Muscle of arm (tissue), 12 donors: ENCODE measurements around the gene QRFP. TPM values are rescaled to one million over a fixed set of nuclear protein-coding genes. Genes with fewer than 3 reads are reported as not detected.

Experiments used
- DNase-seq: peaks from one replicate; pipeline ENCODE4 v3.0.0-alpha.2; 2013
- polyA plus RNA-seq, 12 donors: library from polyadenylated mRNA; unstranded; fragments of 120-200 nt; gene quantifications; one replicate each; pipeline ENCODE4 v1.2.1, GENCODE V29; 2013; ENCODE audit not compliant: insufficient read length in 12 of 12

Gene QRFP
- polyA plus RNA-seq, 12 donors, result 0.24 to 0.47 (median 0.29) TPM; not detected in 3

DNA sequence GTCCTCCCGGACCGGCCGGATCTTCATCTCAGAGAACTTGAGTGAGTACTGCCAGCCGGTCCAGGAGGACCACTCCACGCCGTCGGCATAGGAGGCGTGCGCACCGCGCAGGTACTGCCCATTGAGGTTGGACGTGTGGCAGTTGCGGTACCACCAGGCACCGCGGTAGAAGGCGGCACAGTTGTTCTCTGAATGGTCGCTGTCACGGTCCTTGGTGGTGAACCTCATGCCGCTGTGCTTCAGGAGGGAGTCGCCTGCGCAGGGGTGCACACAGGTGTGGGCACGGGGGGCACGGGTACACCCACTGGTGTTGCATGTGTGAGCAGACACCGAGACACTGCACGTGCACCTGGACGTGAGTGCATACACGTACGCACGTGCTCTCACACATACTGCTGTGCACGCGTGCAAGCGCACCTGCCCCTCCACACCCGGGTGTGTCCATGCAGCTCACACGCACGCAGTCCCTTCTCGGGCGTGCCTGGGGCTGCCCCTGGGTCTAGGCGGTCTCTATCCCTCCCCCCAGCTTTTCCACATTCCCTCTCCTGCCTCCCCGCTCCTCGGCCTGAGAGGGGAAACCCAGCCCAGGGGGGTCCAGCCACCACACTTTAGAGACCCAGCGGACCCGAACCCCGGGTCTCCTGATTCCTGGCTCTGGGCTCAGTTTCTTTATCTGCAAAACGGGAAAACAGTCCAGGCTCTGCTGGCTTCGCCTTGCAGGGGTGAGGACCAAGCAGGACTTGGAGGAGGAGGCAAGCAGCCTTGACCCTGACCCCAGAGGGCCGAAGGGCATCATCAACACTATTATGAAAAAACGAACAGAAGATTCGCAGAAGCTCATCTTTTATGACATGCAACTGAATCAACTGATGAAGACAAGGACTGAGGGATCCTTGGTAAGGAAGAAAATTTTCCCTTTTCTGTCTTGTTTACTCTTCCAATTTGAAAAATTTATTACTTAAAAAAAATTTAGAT lies 7.7 kb upstream of the QRFP start:
- DNase-seq, result no peak

DNA sequence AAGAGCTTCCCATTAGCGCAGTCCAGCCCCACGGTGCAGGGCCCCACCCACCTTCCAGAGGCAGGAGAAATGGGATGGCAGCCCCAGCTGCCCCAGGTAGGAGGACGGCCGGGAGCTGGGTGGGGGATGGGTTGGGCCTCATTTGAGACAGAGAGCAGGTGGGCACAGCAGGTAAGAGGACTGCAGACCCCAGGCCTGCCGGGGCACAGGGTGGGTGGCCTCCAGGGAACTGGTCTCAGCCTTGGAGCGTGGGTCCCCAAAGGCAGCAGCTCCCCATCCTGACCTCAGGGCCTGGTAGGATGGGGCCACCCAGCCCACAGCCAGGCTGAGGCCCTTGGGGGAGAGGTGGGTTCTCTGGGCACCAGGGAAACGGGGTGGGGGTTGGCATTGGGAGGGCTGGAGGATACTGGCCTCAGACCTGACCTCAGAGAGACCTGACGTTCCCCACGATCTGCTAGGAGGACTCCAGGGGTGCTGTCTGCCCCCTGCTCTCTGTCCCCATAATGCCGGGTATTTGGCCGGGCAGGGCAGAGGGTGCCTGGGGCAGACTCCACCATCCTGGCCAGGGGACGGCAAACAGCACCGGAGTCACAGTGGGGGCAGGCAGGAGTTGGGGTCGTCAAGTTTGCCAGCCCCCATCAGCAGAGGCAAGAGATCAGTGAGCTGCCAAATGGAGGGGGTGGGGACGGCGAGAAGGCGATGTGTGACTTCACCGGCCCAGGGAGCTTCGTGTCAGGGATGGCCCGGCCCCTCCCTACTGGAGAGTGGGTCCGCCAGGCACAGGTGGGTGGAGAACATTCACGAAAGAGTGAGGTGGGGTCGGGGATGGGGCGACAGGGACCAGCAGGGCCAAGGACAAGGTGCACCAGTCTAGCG lies 6.8 kb upstream of the QRFP start:
- no peak for DNase-seq

DNA sequence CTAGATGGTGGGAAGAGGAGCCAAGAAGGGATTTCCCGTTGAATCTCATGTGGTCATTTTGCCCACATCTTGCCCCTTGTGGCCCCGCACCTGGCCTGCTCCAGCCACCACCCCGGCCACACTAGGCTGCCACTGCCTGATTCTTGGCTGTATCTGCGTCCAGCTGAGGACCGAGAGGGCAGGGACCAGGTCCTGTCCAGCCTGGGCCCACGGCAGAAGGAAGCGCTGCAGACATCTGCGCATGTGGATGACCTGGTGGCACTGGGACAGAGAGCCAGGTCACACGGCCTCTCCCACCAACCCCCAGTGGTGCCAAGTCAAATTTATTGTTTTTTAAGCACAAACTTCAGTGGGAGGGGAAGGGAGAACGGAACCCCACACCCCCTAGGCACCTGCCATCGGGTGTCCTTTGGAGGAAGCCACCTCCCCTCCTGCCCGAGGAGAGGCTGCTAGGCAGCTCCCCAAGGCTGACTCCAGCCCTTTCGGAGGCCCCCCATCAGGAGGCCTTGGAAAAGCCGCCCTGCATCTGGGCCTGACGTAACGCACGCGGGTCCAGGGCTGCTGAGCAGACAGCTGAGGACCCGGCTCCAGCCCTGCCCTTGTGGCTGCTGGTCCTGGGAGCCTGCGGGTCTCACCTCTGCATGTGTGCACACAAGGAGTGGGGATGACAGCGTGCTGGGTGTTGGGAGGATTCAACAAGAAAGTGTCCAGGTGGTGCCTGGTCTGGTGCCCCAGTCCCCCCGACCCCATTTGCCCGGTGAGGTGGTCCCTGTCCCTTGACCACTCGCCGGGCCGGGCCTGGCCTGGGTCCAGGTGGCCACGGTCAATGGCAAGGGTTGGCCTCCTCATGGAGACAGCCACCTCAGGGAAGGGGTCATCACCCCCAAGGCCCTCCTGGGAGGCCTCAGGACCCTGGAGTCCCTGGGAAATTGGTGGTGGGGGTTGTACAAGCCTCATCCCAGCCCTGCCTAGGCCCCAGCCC lies 5.9 kb upstream of the QRFP start:
- DNase-seq, result no peak

DNA sequence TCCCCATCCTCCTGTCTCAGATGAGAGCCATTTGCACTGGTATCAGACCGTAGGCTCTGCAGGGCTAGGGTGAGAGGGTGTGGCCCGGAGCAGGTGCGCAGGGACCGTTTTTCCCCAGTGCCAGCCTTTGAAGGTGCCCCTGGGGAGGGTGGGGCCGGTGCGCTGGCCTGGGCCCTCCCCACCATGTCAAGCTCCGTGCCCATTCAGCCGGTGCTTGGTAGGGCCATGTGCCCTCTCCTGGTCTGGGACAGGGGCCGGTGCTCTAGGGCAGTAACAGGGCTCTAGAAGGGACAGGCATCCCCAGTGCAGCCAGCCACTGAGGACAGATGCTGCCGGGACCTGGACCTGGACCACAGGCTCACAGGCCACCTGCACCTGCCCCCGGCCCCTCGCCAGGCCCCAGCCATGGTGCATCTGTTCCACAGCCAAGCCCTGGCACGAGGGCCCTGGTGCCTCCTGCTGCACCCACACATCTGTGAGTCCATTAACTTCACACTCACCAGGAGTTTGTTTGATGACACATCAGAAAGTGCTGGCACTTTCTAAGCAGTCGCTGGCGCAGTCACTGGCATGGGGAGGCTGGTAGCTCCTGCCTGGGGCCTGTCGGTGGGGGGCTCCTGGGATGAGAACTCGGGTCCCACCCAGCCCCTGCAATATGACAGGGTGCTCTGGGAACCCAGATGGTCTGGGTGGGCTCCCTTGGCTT lies 5.0 kb upstream of the QRFP start:
- no peak for DNase-seq

DNA sequence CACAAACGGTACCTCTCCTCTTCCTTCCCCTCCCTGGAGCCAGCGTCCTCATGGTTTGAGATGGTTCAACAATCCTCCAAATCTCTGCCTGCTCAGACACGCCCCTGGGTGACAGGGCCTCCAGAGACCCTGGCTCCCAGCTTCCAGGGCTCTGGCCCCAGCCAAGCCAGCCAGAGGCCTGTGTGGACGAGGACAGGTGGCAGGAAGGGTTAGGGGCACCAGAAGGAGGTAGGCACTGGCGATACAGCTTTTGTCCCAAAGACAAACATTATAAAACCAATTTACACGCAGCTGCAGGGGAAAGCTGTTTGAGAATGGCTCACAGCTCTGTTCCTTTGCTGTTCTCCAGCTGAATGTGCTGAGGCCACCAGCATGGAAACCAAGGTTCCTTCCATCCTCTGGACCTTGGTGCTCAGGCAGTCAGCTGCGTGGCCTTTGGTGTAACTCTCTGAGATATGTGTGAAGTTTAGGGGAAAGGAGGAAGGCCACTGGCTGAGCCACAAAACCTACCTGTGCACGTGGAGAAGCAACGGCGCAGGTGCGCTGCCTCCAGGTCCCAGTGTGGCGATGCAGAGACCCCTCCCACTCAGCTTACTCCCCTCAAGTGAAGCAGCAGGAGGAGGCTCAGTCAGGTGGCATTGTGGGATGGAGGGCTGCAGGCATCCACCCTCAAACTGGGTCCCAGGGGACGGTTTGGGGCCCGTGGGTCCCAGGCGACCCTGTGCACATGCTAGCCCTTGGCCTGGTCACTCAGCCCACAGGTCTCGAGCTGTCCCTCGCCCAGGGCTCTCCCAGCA lies 4.3 kb upstream of the QRFP start:
- no peak for DNase-seq

DNA sequence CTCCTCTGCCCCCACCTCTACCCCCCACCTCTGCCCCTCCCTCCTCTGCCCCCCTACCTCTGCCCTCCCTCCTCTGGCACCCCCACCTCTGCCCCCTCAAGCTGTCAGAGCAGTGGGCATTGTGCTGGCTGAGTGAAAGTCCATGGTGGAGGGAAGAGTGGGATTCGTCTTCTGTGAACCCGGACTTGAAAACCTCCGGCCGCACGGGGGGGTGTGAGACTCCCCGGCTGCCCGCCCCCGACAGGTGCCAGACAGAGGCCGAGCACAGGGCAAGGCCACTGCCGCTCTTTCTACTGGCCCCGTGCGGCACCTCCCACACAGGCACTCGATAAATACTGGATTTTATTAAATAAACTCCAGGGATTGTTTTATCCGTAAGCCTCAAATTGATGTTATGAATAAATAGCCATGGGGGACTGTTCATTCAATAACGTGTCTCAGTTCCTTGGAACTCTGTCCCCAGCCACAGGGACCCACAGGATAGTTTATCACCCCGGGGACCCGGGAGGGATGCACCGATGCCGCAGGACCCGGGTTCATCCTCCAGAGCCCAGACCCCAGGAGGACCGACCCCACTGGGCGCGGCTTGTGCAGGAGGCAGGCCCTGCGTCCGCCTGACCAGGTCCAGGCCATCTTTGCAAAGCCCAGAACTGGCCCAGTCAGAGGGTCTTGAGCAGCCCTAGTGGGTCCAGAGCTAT lies 2.6 kb upstream of the QRFP start:
- no peak for DNase-seq

DNA sequence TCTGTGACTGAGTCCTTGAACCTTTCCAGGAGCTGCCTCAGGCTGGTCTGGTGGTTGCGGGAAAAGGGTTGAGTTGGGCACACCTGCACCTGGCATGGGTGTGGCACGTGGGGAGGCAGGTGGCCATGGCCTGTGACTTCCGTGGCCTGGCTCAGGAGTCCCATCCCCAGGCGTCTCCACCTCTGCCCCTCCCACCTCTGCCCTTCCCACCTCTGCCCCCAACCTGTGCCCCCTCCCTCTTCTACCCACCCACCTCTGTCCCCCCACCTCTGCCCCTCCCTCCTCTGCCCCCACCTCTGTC lies 1.9 kb upstream of the QRFP start:
- no peak for DNase-seq

DNA sequence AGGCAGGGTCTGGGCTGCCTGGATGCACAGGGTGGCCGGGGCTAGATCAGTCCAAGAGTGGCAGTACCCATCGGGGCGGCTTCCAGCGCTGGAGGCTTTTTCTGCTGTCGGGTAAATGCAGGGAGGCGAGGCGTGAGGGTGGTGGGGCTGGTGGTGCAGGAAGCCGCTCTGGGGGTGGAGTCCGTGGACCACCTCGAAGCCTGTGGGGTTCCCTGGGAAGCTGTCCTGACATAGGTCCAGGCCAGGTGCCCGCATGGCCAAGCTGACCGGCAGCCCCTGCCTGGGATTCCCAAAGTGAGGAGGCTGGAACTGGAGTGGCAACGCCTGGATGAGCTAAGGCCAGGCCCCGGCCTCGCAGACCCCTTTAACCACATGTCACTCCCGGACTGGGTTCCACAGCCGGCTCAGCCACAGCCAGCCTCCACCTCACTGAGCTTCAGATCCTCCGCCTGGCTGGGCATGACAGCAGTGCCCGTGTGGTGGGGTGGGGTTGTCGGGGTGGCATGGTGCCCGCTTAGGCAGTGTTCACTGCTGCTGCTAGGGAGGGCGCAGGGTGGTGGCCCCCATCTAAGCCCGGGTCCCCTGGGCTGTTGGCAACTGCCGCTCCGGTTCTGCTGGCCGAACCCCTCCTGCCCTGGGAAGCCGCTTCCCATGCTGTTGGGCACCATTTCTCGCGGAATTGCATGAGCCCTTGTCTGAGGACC lies 1.4 kb upstream of the QRFP start:
- DNase-seq, result no peak

DNA sequence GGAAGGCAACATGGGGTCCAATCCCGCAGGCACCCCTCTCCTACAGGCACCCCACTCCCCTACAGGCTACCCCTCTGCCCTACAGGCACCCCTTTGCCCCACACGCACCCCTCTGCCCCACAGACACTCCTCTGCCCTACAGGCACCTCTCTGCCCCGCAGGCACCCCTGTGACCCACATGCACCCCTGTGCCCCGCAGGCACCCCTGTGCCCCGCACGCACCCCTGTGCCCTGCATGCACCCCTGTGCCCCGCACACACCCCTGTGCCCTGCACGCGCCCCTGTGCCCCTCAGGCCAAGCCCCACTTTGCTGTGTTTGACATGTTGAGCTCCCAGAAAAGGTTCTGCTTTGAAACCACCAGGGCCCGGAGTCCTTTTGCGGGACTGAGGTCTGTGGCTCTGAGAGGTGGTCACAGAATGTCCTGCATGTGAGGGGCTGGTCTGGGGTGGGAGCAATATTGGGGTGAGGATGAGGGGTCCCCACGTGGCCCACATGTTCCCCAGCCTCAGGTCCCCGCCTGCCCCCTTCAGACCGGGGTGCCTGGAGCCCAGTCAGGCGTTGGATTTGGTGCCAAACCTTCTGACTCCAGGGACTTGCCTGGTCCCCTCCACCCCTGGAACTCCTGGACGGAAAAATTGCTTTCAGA lies 616 bp upstream of the QRFP start:
- no peak for DNase-seq

DNA sequence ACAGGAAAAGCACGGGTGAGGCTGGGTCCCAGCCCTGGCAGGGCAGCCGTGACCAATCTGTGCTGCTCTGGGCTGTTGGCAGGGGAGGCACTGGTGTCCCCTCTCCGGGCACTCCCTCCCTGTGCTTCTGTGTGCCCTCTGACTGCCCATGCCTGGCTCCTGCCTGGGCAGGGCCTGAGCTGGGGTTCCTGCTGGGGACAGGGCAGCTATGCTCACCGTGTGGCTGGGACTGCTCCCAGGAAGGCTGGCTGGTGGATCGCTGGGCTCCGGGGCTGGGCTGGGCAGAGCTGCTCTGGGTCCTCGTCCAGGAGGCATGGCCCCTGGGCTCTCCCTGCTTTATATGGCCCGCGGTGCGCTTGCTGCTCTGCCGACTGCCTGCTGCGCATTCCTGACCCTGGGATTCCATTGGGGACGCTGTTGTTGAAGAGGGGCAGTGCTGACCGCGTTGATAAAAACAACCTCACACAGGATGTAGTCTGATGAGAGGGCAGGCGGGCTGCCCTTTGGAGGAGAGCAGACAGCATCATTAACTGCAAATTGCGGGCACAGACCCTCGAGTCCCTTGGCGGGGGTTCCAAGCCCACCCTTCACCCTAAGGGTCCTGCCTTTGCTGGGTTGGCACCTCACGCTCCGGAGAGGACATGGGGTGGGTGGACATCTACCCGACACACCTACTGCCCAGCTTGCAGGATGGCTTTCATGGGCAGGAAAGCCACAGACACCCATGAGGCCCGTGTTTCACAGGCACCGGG lies 955 bp downstream of the QRFP start:
- DNase-seq, result no peak

DNA sequence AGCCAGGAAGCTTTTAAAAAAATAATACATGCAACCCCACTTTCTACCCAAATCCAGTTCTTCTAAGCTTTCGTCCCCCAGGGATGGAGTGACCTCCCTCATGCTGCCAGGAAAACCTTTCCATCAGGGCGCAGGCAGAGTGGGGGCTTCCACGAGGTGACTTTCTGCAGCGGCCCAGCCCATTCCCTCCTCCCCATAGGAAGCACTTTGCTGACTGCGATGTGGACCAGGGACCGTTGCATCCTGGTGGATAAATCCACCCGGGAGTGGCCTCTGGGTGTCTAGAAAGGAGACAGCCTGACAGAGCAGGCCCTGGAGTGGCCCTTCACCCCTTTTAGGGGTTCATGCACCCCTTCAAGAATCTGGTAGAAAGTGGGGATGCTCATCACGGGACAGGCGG lies 1.6 kb downstream of the QRFP start:
- DNase-seq, result no peak

DNA sequence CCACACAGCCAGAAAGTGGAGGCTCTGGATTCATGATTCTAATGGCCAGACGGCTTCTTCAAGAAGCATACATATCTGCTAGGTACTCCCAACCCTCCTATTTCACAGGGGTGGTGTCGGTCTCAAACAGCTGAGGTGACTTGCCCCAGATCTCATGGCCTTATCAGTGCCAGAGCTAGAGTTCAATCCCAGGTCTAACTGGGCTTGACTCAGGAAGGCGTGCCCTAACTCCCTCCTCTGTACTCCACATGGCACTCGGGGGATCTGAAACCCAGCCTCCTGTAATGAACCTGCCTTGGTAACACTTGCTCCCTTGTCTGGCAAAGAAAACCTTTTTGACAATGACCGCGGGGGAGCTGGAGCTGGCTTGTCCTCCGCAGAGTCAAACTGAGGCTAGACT lies 2.1 kb downstream of the QRFP start:
- no peak for DNase-seq

DNA sequence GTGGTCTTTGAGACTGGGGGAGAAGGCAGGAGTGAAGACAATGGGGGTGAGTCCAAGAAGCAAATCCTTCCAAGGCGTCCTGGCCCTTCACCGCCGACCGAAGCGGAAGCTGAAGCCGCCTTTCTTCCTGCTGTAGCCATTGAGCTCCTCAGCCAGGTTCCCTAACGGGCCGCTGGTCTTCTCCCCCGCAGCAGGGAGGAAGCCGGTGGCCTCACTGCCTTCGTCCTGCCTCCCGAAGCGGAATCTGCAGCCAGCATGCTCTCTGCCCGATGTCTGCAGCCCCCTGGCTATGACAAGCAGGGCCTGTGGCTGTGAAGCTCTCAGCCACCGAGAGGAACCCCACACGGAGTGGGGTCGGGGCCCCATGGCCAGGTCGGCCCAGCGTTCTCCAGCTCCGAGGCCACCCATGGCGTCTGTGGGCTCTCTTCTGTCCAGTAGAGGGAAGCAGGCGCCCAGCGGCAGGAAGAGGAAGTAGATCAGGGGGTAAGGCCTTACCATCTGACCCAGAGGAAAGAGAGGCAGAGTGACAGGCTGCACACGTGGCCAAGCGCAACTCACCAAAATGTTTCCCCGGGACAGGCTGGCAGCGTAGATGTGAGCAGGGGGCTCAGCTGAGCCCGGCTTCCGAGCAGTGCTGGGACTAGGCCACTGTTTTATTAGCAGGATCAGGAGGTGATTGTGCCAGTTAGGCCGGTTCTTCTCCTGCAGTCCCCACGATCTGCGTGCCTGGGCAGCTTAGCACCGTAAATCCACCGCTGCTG lies 3.1 kb downstream of the QRFP start:
- DNase-seq, result peak; percentile 34

DNA sequence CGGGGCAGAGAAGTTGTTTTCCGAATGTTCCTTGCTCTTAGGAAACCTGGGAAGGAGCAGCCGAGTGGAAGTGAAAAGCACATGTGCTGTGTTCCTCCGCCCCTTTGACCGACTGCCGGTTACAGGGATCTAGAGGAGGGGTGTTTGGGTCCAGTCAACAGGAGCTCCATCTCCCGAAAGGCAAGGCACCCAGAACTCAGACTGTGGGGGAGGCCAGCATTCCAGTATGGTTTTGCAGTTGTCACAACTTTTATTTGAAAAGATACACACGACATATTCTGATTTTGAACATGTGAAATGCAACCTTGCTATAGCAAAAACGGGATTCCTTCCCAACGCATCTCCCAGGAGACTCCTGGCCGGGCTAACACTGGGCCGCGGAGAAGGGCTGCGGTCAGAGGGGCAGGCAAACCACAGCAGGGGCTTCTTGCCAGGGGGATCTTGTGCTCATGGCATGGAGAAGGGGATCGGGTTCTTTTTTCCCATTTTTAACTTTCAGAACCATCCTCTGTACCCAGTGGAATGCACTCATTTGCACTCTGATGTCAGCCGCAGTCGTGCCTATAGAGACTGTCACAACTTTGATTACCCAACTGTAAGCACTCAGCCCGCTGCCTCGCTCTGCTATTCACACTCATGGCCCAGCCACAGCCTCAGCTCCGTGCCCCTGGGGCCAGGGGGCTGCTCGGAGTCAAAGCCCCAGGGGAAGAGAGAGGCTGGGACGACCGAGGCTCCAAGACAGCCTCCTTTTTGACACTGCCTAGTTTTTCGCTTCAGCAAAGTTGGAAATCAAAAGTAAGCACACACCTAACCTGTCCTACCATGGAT lies 3.9 kb downstream of the QRFP start:
- no peak for DNase-seq

DNA sequence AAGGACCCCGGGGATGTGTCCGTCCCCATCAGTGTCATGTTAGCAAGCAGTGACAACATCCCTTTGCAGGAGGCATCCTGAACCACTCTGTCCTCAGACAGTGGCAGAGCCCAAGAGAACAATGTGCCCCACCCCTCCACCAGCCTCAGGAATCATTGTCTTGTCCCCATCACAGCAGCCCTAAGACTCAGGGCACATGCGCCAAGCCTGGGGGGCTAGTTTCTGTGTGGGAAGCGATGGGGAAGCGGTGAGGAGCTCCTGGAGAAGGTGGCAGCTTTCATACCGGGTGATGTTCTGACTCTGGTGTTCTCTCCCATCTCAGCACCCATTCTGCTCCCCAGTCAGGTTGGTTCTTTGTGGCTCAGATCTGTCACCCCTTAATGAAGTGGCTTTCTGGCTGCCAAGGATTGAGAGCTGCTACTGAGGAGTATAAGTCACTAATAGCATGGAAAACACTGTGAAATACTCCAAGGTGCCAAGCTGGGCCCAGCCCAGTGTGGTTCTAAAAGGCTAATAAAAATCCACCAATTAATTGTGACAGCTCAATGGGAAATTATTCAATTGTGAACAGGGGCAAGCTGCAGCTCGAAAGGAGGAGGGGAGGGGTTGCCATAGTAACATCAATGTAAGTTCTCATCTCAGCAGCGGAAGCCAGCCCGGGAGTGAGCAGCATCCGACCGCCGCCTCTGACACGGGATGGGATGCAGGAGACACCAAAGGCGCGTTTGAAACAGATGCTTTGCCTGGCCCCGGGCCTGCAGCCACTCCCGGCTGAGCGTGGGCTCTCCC lies 4.7 kb downstream of the QRFP start:
- no peak for DNase-seq
